NCI-H446 treated with DMSO at 0.1 percent for 48 hours (cell line): Measurements from ENCODE around the gene MLXIP.

ENCODE experiments used
- DNase-seq: peaks from one replicate; lab custom pipeline; 2025; lab: John Stamatoyannopoulos, UW

Gene MLXIP

GRCh38 chr12:122126342-122126635 lies 47.7 kb downstream of the MLXIP start:
- no peak for DNase-seq

GRCh38 chr12:122126713-122127597 lies 48.4 kb downstream of the MLXIP start:
- DNase-seq, result no peak

GRCh38 chr12:122127839-122128238 lies 49.3 kb downstream of the MLXIP start:
- no peak for DNase-seq

GRCh38 chr12:122128481-122128880 lies 49.9 kb downstream of the MLXIP start:
- no peak for DNase-seq

GRCh38 chr12:122129131-122129530 lies 50.6 kb downstream of the MLXIP start:
- no peak for DNase-seq

GRCh38 chr12:122130150-122130549 lies 51.6 kb downstream of the MLXIP start:
- DNase-seq, result no peak

- no peak for DNase-seq
Measured at GRCh38 chr12:122133192-122133950, 54.8 kb downstream of the MLXIP start.

GRCh38 chr12:122135437-122136031 lies 57.0 kb downstream of the MLXIP start:
- no peak for DNase-seq

GRCh38 chr12:122137229-122137628 lies 58.7 kb downstream of the MLXIP start:
- no peak for DNase-seq

GRCh38 chr12:122137681-122138080 lies 59.1 kb downstream of the MLXIP start:
- DNase-seq, result no peak

- no peak for DNase-seq
Measured at GRCh38 chr12:122138181-122138580, 59.6 kb downstream of the MLXIP start.

- no peak for DNase-seq
Measured at GRCh38 chr12:122138616-122139015, 60.1 kb downstream of the MLXIP start.

- DNase-seq, result no peak
Measured at GRCh38 chr12:122139266-122139665, 60.7 kb downstream of the MLXIP start.

- no peak for DNase-seq
Measured at GRCh38 chr12:122139941-122140340, 61.4 kb downstream of the MLXIP start.

- no peak for DNase-seq
Measured at GRCh38 chr12:122140467-122141257, 62.1 kb downstream of the MLXIP start.

- DNase-seq, result no peak
Measured at GRCh38 chr12:122141911-122142725, 63.6 kb downstream of the MLXIP start.

GRCh38 chr12:122142857-122143256 lies 64.3 kb downstream of the MLXIP start:
- no peak for DNase-seq

- DNase-seq, result no peak
Measured at GRCh38 chr12:122144885-122145284, 66.3 kb downstream of the MLXIP start.

- DNase-seq, result no peak
Measured at GRCh38 chr12:122145505-122146330, 67.2 kb downstream of the MLXIP start.

- no peak for DNase-seq
Measured at GRCh38 chr12:122147514-122148290, 69.1 kb downstream of the MLXIP start.
